HG02759 (cell line): ENCODE data around the gene ZNF787.
"Not testable (repeated sequence)": the region's sequence is repeated elsewhere in the genome, so short reads cannot be mapped to it uniquely, and the experiment has no call there.

Experiments used
- ATAC-seq: cut with Tn5 transposase; IDR thresholded peaks from one replicate; pipeline ENCODE4 v1.9.1; 2021; ENCODE audit warnings: mild to moderate bottlenecking, moderate library complexity; ENCODE audit not compliant: unreplicated experiment

ZNF787 gene

DNA sequence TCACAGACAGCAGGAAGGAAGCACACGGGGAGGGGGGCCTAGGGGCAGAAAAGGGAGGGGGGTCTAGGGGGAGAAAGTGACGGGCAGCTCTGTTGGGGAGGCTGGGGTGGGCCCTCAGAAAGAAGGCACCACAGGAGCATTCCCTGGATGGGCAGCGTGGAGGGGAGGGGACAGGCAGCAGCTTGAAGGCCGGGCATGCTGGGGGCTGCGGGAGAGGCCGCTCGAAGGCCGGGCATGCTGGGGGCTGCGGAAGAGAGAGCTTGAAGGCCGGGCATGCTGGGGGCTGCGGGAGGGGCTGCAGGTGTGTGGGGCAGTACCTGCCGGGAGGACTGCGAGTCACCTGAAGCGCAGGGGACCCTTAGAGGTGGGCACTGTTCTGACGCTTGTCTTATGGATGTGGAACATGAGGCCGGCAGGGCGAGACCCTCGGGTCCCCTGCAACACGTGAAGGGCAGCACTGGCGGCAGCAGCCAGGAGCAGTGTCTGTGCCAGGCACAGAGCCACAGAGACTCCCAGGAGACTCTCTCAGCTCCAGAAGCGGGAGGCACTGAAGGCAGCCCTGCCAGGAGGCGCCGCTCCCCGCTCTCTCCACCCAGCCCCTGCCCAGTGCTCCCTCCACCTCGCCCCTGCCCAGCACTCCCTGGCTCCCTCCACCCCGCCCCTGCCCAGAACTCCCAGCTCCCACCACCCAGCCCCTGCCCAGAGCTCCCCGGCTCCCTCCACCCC, 13.3 kb downstream of the ZNF787 start:
- ATAC-seq: no peak

DNA sequence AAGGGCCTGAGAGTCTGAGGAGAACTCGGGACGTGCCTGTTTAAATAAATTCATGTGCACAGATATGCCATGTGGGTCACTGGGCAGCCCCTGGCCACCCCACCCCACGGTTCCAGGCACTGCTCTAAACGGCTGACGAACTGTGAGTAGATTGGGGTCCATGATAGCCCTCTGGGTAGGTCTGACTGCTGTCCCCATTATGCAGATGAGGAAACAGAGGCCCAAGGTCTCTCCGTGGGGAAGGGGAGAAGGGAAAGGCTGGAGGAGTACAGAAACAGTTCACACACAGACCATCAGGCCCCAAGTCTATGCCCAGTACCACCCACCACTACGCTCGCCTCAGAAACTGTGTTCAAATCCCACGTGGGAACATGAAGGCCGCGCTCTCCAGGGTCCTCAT, 14.1 kb downstream of the ZNF787 start:
- ATAC-seq: no peak

DNA sequence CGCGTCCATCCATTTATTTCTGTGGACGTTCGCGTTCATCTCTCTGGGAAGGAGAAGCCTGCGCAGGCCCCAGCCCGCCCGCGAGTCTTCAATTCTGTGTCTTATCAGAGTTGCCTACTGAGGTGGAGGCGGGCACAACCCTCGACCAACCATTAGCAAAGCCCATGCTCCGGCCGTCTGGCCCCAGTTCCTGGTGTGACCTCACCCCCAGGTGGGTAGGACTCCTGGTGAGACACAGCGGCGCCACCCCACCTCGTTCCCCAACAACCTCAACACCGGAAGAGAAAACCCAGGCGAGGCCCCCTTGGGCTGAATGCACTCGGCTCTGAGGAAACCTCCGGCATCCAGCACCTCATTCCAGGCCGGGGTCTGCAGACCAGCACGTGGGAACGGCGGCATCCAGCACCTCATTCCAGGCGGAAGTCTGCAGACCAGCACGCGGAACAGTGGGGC, 14.7 kb downstream of the ZNF787 start:
- ATAC-seq: no peak

DNA sequence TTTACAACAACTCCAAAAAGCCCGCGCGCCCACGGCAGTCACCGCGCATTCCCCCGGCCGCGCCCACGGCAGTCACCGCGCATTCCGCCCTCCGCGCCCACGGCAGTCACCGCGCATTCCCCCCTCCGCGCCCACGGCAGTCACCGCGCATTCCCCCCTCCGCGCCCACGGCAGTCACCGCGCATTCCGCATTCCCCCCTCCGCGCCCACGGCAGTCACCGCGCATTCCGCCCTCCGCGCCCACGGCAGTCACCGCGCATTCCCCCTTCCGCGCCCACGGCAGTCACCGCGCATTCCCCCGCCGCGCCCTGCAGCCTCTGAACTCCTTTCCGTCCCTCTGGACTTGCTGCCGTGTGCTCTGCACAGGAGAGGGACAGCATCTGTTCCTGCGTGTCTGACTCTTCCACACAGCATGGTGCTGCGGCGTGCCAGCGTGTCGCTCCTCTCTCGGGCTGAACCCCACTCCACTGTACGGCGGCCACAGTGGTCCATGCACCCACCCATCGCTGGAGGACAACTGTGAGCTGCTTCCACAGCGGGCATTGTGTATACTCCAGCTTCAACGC, 15.2 kb downstream of the ZNF787 start:
- not testable (repeated sequence) for ATAC-seq

DNA sequence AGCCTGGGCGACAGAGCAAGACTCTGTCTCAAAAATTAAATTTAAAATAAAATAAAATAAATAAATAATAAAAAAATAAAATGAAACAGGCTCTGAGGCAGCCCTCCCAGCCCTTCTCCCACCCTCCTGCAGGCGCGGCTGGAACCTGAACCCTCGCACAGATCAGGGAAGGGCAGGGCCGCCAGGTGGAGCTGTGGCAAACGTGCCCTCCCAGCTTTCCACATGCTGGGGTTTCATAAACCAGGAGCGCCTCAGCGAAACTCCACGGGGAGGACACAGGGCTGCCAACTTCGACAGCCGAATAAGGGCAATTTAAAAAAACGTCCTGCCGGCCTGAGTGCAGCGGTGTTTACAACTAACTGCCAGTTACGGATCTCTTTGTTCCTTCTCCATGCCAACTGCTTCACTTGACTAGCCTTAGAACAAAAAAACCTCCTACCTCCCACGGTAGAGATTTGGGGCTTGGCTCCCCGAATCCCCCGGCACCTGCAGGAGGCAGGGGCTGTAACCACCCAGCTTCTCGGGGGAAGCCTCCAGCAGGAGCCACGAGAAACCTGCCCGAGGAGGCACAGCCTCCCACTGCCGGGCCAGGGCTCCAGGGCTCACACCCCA, 15.9 kb downstream of the ZNF787 start:
- no peak for ATAC-seq

DNA sequence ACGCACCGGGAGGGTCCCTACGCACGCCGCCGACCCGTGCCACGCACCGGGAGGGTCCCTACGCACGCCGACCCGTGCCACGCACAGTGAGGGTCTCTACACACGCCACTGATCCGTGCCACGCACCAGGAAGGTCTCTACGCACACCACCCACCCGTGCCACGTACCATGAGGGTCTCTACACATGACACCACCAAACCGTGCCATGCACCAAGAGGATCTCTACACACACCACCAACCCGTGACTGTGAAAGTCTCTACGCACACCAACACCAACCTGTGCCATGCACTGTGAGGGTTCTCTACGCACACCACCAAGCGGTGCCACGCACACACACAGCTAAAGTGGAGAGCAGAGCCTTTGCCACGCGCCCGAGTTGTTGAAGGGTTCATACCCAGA, 16.7 kb downstream of the ZNF787 start:
- ATAC-seq: no peak

DNA sequence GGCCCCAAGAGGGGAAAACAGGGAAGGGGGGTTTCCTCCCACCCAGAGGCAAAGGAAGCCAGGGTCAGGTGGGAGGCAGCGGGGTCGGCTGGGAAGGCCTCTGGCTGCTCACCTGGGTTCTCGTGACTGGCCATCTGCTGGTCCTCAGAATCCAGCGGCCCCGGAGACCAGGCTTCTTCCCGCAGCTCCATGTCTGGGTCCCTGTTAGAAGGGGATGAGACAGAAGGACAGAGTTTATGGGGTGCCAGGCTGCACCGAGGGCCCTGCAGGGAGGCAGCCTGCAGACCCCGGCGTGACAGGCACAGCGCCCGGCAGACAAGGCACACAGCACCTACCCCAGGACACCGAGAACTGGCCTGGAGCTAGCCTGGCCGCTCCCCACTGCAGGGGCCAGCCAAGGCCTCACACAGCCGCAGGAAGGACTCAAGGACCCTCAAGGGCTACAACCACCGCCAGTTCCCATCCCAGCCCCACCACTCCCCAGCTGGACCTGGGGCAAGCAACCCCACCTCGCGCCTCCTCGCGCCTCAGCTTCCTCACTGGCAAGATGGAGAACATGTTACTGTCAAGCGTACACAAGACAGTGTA, 18.0 kb downstream of the ZNF787 start:
- ATAC-seq: no peak

DNA sequence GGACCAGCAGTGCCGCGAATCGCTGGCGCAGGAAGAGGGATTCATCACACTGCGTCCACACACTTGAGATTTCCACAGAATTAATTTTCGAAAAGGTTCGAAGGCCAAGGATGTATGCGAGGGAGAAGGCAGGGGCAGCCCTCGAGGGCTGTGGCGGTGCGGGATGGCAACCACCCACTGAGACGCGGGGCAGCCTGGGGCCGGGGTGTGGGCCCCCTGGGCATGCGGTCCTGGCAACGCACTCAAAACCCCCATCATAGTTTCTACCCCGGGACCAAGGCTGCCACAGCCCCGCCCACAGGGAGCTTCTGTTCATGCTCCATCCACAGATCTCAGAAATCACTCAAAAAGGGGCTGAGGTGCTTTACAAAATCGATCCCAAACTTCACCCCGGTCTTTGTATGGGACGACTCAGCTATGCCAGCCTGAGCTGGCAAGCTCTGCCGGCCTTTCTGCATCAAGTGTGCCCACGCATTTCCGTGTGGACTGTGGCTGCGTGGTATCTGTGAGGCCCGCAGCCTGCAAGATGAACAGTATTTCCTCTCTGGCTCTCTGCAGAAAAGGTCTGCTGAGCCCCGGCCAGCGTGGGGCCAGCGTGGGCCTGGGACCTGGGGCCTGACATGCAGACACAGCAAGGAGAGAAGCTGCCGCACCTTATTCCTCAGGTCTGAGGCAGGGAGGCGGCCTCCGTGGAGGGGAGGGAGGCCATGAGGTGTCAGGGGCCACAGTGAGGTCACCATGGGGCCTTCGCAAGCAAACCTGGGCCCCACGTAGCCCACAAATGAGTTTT, 19.2 kb downstream of the ZNF787 start:
- ATAC-seq: no peak

DNA sequence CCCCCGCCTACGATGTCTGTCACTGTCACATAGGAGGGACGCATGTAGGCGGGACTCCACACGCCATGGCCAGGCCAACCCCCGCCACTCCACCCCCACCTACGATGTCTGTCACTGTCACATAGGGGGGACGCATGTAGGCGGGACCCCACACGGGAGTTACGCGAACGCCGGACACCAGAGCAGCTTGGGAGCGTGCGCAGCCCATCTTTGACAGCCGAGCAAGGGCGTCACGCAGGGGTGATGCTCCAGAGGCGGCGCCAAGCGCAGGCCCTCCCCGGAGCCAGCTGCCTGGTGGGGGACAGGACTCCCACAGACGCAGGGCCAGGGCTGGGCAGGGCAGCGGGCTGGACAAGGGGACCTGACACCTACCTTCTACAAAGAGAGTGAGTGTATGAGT, 20.0 kb downstream of the ZNF787 start:
- no peak for ATAC-seq

DNA sequence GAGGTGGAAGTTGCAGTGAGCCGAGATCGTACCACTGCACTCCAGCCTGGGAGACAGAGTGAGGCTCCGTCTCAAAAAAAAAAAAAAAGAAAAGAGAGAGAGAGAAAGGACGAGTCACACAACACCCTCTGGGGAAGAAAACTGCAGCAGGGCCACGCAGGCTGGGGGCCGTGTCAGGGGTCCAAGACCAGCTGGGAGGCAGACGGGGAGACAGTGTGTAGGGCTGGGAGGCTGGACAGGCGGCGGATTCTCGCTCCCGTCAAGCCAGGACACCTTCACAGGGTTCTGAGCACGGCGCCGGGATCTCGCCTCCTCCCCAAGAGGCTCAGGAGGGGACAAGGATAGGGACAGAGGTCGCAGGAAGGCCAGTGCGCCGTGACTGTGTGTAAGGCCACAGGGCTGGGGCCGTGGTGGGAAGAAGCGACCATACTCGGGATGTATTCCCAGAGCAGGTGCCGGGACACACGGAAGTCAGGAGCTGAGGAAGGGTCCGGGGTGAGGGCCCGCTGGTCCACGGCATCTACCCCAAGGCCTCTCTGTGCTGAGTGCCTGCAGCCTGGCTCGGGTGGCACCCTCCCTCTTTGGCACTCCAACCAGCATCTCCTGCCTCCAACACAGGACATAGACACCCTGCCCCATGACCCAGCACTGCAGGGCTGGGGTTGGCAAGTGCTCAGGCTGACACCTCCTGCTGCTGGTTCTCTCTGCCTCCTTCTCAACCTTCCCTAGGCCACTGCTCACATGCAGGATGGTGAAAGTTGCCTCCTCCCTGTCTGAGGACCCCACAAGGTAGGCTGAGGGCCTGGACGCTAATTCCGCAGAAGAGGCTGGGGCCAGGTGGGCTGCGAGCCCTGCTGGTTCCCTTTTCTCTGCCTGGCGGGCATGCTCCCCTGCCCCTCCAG, 21.2 kb downstream of the ZNF787 start:
- ATAC-seq: no peak

DNA sequence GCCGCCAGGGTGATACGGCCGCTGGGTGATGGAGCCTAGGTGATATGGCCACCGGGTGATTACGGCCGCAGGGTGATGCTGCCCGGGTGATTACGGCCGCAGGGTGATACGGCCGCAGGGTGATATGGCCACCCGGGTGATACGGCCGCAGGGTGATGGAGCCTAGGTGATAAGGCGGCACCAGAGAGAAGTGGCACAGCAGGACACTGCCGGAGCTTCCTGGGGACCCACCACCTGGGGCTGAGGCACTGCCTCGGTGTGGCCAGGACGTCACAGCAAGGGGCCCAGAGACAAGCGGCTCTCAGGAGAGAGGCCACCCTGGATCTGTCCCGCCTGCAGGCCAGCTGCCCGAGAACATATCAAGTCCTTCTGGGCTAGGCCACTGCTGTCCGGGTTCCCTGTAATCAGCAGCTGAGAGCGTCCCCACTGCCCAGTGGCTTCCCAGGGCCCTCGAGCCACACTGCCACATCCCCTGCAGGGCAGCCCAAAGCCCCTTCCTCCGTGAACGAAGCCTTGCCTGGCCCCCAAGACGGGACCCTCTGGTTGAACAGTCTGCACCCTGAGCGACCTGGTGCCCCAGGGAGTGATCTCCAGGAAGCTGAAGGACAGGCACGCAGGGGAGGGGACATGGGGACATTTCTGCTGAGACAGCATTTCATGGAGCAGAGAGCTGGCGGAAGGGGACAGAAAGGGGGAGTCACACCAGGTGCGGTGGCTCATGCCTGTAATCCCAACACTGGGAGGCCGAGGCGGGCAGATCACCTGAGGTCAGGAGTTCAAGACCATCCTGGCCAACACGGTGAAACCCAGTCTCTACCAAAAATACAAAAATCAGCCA, 22.1 kb downstream of the ZNF787 start:
- ATAC-seq: no peak

DNA sequence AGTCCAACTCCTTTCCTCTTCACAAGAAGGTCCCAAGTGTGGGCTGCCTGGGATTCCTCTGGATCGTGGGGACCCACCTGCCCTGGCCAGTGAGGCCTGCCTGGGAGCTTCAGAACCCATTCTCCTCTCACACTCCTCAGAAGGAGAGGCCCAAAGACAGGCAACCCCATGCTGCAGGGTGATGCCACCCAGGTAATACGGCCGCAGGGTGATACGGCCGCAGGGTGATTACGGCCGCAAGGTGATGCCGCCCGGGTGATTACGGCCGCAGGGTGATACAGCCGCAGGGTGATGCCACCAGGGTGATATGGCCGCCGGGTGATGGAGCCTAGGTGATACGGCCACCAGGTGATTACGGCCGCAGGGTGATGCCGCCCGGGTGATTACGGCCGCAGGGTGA, 22.9 kb downstream of the ZNF787 start:
- ATAC-seq: not testable (repeated sequence)

DNA sequence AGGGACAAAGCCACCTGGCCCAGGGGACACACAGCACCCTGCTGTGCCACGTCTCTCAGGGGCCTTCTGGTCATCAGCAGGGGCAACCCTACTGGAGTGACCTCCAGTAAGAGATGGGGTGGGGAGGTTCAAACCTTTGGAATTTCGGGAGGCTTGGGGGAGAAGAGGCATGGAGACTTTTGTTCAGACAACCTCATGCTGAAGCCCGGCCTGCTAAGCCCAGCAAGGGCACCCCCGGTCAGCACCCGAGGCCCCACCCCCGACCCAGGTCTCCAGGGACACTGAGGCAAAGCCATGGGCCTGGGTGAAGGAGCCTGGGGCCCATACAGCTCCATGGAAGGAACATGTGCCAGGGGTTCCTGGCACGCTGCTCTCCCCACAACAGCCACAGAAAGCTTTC, 23.3 kb downstream of the ZNF787 start:
- no peak for ATAC-seq

DNA sequence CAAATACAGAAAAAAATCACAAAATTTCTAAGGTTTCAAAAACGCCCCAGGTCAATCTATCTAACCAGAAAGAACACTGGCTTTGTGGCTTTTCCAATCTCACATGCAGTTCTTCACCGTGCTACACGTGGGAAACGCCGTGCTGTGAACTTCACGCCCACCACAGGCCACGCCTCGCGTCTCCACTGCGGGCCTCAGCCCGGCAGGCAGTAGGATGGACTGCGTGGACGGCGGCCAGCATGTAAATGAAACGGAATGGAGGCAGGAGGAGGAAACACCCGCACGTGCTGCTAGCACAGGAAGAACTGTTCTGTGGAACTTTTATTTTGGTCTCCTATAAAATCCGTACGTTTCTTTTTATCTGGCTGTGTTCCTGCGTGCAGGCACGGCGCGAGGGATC, 23.8 kb downstream of the ZNF787 start:
- ATAC-seq: no peak

DNA sequence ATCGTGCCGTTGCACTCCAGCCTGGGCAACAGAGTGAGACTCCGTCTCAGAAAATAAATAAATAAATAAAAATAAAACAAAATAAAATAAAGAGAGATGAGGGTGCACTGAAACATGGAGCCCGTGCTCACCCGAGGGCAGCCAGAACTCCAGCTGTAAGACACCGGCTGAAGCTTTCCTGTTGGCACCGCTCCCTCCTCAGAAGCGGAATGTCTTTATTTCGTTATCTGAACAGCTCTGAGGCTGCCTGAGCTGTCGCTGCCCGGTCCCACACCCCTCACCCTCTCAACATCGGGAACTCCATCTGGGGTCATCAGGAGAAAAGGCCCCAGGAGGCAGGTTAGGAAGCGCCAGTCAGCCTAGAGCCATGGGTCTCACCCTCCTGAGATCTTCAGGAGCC, 24.4 kb downstream of the ZNF787 start:
- no peak for ATAC-seq

DNA sequence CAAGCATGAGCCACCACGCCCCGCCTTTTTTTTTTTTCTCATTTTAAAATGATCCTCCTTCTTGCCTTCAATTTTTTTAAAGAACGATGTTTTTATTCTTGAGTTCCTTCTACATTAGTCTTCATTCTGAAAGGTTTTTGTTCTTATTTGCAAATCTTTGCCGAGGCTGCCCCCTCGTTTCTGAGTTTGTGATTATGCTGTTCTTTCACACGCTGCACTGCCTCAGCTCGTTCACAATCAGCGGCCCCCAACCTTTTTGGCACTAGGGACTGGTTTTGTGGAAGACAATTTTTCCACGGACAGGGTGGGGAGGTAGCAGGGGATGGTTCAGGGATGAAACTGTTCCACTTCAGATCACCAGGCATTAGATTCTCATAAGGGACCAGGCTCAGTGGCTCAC, 26.6 kb downstream of the ZNF787 start:
- no peak for ATAC-seq

DNA sequence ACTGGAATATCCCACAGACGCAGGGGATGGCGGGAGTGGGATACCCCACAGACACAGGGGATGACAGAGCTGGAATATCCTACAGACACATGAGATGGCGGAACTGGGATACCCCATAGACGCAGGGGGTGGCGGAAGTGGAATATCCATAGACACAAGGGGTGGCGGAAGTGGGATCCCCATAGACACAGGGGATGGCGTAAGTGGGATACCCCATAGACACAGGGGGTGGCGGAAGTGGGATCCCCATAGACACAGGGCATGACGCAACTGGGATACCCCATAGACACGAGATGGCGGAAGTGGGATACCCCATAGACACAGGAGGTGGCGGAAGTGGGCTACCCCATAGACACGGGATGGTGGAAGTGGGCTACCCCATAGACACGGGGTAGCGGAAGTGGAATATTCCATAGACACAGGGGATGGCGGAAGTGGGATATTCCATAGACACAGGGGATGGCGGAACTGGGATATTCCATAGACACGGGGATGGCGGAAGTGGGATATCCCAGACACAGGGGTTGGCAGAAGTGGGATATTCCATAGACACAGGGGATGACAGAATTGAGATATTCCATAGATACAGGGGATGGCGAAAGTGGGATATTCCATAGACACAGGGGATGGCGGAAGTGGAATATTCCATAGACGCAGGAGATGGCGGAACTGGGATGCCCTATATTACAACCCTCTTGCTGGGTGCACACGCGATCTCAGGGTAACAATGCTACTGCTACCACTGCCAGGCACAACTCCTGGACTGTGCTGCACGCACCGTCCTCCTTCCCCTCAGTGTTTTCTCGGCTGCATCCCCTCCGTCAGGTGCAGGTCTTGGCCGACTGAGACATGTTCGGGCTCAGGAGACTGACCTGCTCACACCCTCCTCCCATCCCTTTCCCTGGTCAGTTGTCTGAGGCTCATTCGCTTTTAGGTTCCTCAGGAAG, 28.1 kb downstream of the ZNF787 start:
- ATAC-seq: no peak
